Trophoblast cell (in vitro differentiated cells and primary cell): ENCODE data around the gene STIM1.

ENCODE experiments used
- DNase-seq, 2 donors: peaks; one replicate each; pipeline ENCODE4 v3.0.0-alpha.2; 2016
- H2AFZ ChIP-seq: 2 replicates; pipeline ENCODE4 v1.6.1; 2013; ENCODE audit warnings: low read length, moderate library complexity, mild to moderate bottlenecking; ENCODE audit not compliant: insufficient read depth, poor library complexity
- H2AK5ac ChIP-seq: 2 replicates; pipeline ENCODE4 v1.6.1; 2013; ENCODE audit warnings: mild to moderate bottlenecking, low read length
- H2BK120ac ChIP-seq: 2 replicates; pipeline ENCODE4 v1.6.1; 2013; ENCODE audit warnings: low read length, mild to moderate bottlenecking, moderate library complexity; ENCODE audit not compliant: insufficient read depth, poor library complexity
- H2BK12ac ChIP-seq: 2 replicates; pipeline ENCODE4 v1.6.1; 2013; ENCODE audit warnings: mild to moderate bottlenecking, low read length, moderate library complexity
- H2BK5ac ChIP-seq: 2 replicates; pipeline ENCODE4 v1.6.1; 2013; ENCODE audit warnings: low read length, low read depth, moderate library complexity, mild to moderate bottlenecking; ENCODE audit not compliant: poor library complexity
- H3K14ac ChIP-seq: 2 replicates; pipeline ENCODE4 v1.6.1; 2013; ENCODE audit warnings: mild to moderate bottlenecking, low read length
- H3K18ac ChIP-seq: 2 replicates; pipeline ENCODE4 v1.6.1; 2013; ENCODE audit warnings: mild to moderate bottlenecking, low read length
- H3K23ac ChIP-seq: 2 replicates; pipeline ENCODE4 v1.6.1; 2013; ENCODE audit warnings: low read length
- H3K27ac ChIP-seq: 2 replicates; pipeline ENCODE4 v1.5.1; 2013; ENCODE audit warnings: low read depth, mild to moderate bottlenecking, inconsistent platforms, low read length, moderate library complexity
- H3K27me3 ChIP-seq: 2 replicates; pipeline ENCODE4 v1.6.1; 2013; ENCODE audit warnings: inconsistent platforms, mild to moderate bottlenecking, low read length, moderate library complexity; ENCODE audit not compliant: insufficient read depth
- H3K36me3 ChIP-seq, 2 experiments: 1 replicate in 1 of 2; 2 replicates in 1 of 2; pipeline ENCODE4 v1.6.1; 2013; ENCODE audit warnings: low read length in 2 of 2, mild to moderate bottlenecking in 2 of 2, moderate library complexity in 1 of 2; ENCODE audit not compliant: insufficient read depth in 2 of 2, control insufficient read depth in 1 of 2
- H3K4ac ChIP-seq: 2 replicates; pipeline ENCODE4 v1.6.1; 2013; ENCODE audit warnings: low read depth, mild to moderate bottlenecking, low read length, moderate library complexity
- H3K4me1 ChIP-seq, 2 experiments: 1 replicate in 1 of 2; 2 replicates in 1 of 2; pipeline ENCODE4 v1.6.1; 2013; ENCODE audit warnings: low read length in 2 of 2, mild to moderate bottlenecking in 2 of 2, moderate library complexity in 1 of 2; ENCODE audit not compliant: insufficient read depth in 2 of 2, control insufficient read depth in 1 of 2
- H3K4me2 ChIP-seq: 2 replicates; pipeline ENCODE4 v1.6.1; 2013; ENCODE audit warnings: inconsistent platforms, mild to moderate bottlenecking, low read length, moderate library complexity
- H3K4me3 ChIP-seq: 2 replicates; pipeline ENCODE4 v1.5.1; 2013; ENCODE audit warnings: mild to moderate bottlenecking, low read depth, low read length, inconsistent platforms
- H3K79me1 ChIP-seq: one replicate; pipeline ENCODE4 v1.6.1; 2013; ENCODE audit warnings: low read length
- H3K79me2 ChIP-seq: 2 replicates; pipeline ENCODE4 v1.6.1; 2013; ENCODE audit warnings: low read length, mild to moderate bottlenecking; ENCODE audit not compliant: control insufficient read depth, insufficient read depth, poor library complexity
- H3K9ac ChIP-seq: 2 replicates; pipeline ENCODE4 v1.6.1; 2013; ENCODE audit warnings: mild to moderate bottlenecking, low read length
- H3K9me3 ChIP-seq: 2 replicates; pipeline ENCODE4 v1.6.1; 2013; ENCODE audit warnings: low read depth, mild to moderate bottlenecking, control low read depth, inconsistent platforms, low read length; ENCODE audit not compliant: insufficient read depth
- H4K12ac ChIP-seq: 2 replicates; pipeline ENCODE4 v1.6.1; 2013; ENCODE audit warnings: low read depth, mild to moderate bottlenecking, low read length, moderate library complexity
- H4K8ac ChIP-seq: 2 replicates; pipeline ENCODE4 v1.6.1; 2013; ENCODE audit warnings: low read depth, mild to moderate bottlenecking, low read length, moderate library complexity
- H4K91ac ChIP-seq: one replicate; pipeline ENCODE4 v1.6.1; 2013; ENCODE audit warnings: low read depth, mild to moderate bottlenecking, low read length, moderate library complexity
- WGBS: extraction: QIAGEN DNeasy Blood & Tissue Kit; methylation state at CpG from one replicate; pipeline ENCODE4 v1.1.7; 2013; ENCODE audit warnings: missing lambda C conversion rate; ENCODE audit not compliant: insufficient read length, insufficient coverage; ENCODE audit errors: extremely low coverage; 5-methylcytosine and 5-hydroxymethylcytosine counted together

Gene STIM1

GRCh38 chr11:3972431-3972830 lies 117.0 kb downstream of the STIM1 start:
- no peak overlapping the region for H2BK120ac ChIP-seq
- no peak overlapping the region for H2BK12ac ChIP-seq
- no peaks in the 10 kb centered on the region for H3K79me2 ChIP-seq
- no peak overlapping the region for H4K12ac ChIP-seq
- no peak overlapping the region for H3K27ac ChIP-seq
- no peak overlapping the region for H3K4me3 ChIP-seq
- H3K4me1 ChIP-seq = peaks cover 0 to 3% of the 10 kb centered on the region in 2 experiments
- no peak overlapping the region for H3K14ac ChIP-seq
- no peaks in the 10 kb centered on the region for H3K79me1 ChIP-seq
- H2BK5ac ChIP-seq = no peak overlapping the region
- no peak overlapping the region for H3K9ac ChIP-seq
- no CpG with 5 or more reads among the region's 1 CpG for WGBS
- no peak overlapping the region for H2AFZ ChIP-seq
- H3K4me2 ChIP-seq = no peak overlapping the region
- no peak overlapping the region for H3K23ac ChIP-seq
- no peak overlapping the region for H3K18ac ChIP-seq
- peak in 1 of 2 donors; percentile 69 for DNase-seq
- H4K8ac ChIP-seq = no peak overlapping the region
- H3K4ac ChIP-seq = no peak overlapping the region
- H3K36me3 ChIP-seq = no peaks in the 10 kb centered on the region
- no peak overlapping the region for H4K91ac ChIP-seq
- no peaks in the 10 kb centered on the region for H3K27me3 ChIP-seq
- no peak overlapping the region for H2AK5ac ChIP-seq
- H3K9me3 ChIP-seq = no peaks in the 10 kb centered on the region

DNA sequence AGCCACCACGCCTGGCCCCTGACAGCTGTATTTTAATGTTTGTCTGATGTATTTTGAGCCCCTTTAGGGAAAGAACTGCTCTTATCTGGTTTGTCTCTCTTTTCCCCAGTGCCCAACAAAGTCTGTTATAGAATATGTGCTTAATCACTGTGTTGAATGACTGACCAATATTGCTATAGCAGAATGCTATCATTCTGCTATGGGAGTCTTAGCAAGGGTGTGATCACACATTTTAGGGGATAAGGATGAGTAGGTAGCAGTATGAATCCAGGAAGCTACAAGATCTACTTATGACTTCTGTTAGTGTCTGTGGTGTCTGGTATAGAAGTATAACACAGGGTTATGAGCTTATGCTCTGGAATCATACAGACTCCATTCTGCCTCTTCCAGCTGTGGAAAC lies 121.6 kb downstream of the STIM1 start:
- Histone ChIP-seq H2AK5ac (no peak overlapping the region), H3K36me3 (no peaks in the 10 kb centered on the region), H3K4me3 (no peak overlapping the region), H3K79me1 (no peaks in the 10 kb centered on the region), H3K4ac (no peak overlapping the region), H4K8ac (no peak overlapping the region), H3K4me1 (peaks cover 0 to 3% of the 10 kb centered on the region in 2 experiments), H3K4me2 (no peak overlapping the region), H2BK120ac (no peak overlapping the region), H3K27me3 (no peaks in the 10 kb centered on the region), H2AFZ (no peak overlapping the region), H3K18ac (no peak overlapping the region), H4K91ac (no peak overlapping the region), H3K9ac (no peak overlapping the region), H3K14ac (no peak overlapping the region), H2BK5ac (no peak overlapping the region), H3K79me2 (no peaks in the 10 kb centered on the region), H2BK12ac (no peak overlapping the region), H3K9me3 (no peaks in the 10 kb centered on the region), H3K23ac (no peak overlapping the region), H4K12ac (no peak overlapping the region), H3K27ac (no peak overlapping the region)
- DNase-seq = no peak
- no CpG with 5 or more reads among the region's 1 CpG for WGBS

DNA sequence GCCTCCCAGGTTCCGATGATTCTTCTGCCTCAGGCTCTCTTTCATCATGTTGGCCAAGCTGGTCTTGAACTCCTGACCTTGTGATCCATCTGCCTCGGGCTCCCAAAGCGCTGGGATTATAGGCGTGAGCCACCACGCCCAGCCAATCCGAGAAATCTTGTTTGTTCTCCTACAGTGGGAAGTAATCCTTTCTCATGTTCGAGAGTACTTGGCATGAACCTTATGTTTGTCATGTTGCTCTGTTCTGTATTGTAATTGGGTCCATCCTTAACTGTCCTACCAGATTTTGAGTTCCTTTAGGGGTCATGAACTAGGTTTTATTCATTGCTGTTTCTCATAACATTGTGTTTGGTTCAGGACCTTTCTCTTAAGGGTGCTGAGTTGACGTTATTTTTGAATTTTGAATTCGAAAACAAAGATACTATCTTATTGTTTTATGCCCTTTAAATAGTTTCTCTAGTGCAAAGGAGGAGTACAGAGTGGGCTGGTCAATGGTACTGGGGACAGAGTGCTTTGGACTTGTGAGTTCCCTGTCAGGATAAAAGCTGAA lies 125.7 kb downstream of the STIM1 start:
- WGBS = no CpG with 5 or more reads among the region's 9 CpGs
- Histone ChIP-seq H2BK12ac (no peak overlapping the region), H3K4ac (no peak overlapping the region), H2BK120ac (no peak overlapping the region), H3K79me2 (no peaks in the 10 kb centered on the region), H3K23ac (no peak overlapping the region), H3K14ac (no peak overlapping the region), H4K91ac (no peak overlapping the region), H3K4me3 (no peak overlapping the region), H4K12ac (no peak overlapping the region), H3K9ac (no peak overlapping the region), H3K79me1 (no peaks in the 10 kb centered on the region), H3K27me3 (no peaks in the 10 kb centered on the region), H4K8ac (no peak overlapping the region), H3K4me1 (no peaks in the 10 kb centered on the region), H2AFZ (no peak overlapping the region), H2AK5ac (no peak overlapping the region), H3K36me3 (no peaks in the 10 kb centered on the region), H3K18ac (no peak overlapping the region), H2BK5ac (no peak overlapping the region), H3K4me2 (no peak overlapping the region), H3K27ac (no peak overlapping the region), H3K9me3 (no peaks in the 10 kb centered on the region)
- peak in 1 of 2 donors; percentile 29 for DNase-seq

DNA sequence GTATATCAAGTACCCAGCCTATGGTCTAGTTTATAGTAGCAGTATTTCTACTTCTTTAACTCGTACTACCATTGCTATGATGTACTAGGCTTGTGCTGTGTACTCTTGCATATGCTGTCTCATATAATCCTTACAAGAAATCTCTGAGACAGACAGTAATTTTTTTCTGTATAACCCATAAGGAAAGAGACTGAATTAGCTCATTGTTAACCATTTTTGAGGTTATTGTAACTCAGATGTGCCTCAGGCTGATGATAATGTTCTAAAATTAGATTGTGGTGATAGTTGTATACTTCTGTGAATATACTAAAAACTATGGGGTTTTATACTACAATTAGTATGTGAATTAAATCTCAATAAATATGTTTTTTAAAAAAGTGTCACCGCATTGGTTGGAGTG lies 127.0 kb downstream of the STIM1 start:
- no peak overlapping the region for H4K12ac ChIP-seq
- H3K4me2 ChIP-seq = no peak overlapping the region
- no peak overlapping the region for H3K14ac ChIP-seq
- H2AK5ac ChIP-seq = no peak overlapping the region
- H3K79me2 ChIP-seq = no peaks in the 10 kb centered on the region
- H3K9ac ChIP-seq = no peak overlapping the region
- no CpG with 5 or more reads among the region's 2 CpGs for WGBS
- no peaks in the 10 kb centered on the region for H3K9me3 ChIP-seq
- no peaks in the 10 kb centered on the region for H3K4me1 ChIP-seq
- no peak overlapping the region for H2BK12ac ChIP-seq
- no peaks in the 10 kb centered on the region for H3K27me3 ChIP-seq
- H2BK120ac ChIP-seq = no peak overlapping the region
- H3K36me3 ChIP-seq = no peaks in the 10 kb centered on the region
- H2BK5ac ChIP-seq = no peak overlapping the region
- H3K23ac ChIP-seq = no peak overlapping the region
- no peak overlapping the region for H3K4ac ChIP-seq
- DNase-seq = no peak
- H3K27ac ChIP-seq = no peak overlapping the region
- no peak overlapping the region for H4K91ac ChIP-seq
- H4K8ac ChIP-seq = no peak overlapping the region
- H2AFZ ChIP-seq = no peak overlapping the region
- H3K79me1 ChIP-seq = no peaks in the 10 kb centered on the region
- no peak overlapping the region for H3K18ac ChIP-seq
- no peak overlapping the region for H3K4me3 ChIP-seq
